Vagina (tissue), 2 donors: ENCODE measurements around the gene MAT1A.
A peak's percentile ranks its signal among the peaks of the same experiment; 100 is the strongest.

Experiments
- CTCF ChIP-seq, 3 experiments: fragments of 450-650 bp in 2 of 3; fragments of 200-600 bp in 1 of 3; sonication (generic) in 1 of 3; IDR thresholded peaks; one replicate each; pipeline ENCODE4 v1.5.1; 2017 to 2019; ENCODE audit warnings: antibody characterized with exemption in 3 of 3, mild to moderate bottlenecking in 2 of 3, moderate library complexity in 2 of 3
- POLR2A ChIP-seq, 2 donors: fragments of 450-650 bp; IDR thresholded peaks; one replicate each; pipeline ENCODE4 v1.6.1; 2017; ENCODE audit warnings: antibody characterized with exemption in 2 of 2, mild to moderate bottlenecking in 2 of 2, moderate library complexity in 2 of 2
- POLR2AphosphoS5 ChIP-seq, 2 donors: sonication (generic); formaldehyde crosslinking; IDR thresholded peaks; one replicate each; pipeline ENCODE4 v1.9.0; 2017; ENCODE audit warnings: antibody characterized with exemption in 2 of 2, mild to moderate bottlenecking in 2 of 2, low read depth in 1 of 2; ENCODE audit not compliant: insufficient read depth in 1 of 2

DNA sequence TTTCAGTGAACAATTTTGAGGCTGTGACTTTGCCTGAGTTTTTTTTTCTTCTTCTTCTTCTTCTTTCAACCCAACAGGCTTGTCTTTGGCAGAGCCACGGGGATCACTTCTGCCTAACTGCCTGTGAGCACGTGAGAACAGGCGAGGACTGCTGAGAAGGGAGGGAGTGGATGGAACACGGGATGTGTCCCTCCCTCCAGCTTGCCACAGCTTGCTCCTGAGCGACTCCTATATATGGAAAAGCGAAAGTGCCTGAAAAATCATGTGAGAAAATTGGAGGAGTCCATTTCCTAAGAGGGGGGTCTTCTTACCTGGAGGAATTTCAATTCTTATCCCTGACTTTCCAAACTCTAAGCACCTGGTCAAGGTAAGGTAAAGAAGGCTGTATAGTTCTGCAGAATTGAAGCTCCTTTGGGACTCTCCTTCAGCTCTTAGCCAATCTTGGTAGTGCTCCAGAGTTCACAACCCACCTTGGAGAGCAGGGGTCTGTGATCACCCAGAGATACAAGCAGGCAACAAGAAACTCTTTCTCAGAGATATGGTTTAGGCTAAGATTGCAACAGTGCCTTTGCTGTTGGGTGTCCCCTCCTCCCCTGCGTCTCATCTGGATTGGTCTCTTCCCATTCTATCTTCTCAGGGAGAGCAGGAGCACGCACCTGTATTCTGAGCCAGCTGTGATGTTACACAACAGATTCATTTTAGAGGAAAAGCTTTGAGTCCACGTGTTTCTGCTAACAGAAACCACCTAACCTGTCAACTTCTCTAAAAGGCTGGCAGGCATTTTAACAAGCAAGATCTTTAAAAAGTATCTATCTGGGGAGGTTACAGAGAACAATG is at the start of gene MAT1A:
- TF ChIP-seq CTCF (IDR thresholded peaks at IDR 0.05) = no peak
- no peak for TF ChIP-seq POLR2A (IDR thresholded peaks at IDR 0.05)
- TF ChIP-seq POLR2AphosphoS5 (IDR thresholded peaks at IDR 0.05; ENCODE audit: insufficient read depth in 1 of 2, low read depth in 1 of 2) = peak in 1 of 2 donors; percentile 34
